SK-N-SH (cell line): ENCODE measurements around the gene CBX1.
A peak's percentile ranks its signal among the peaks of the same experiment; 100 is the strongest.

Source experiments
- CTCF ChIP-seq: fragments of 200-600 bp; sonication (generic); IDR thresholded peaks from 2 replicates; pipeline ENCODE4 v1.6.1; 2017; ENCODE audit warnings: antibody characterized with exemption, mild to moderate bottlenecking, moderate library complexity
- EP300 ChIP-seq, 2 experiments: IDR thresholded peaks; 2 replicates each; pipeline versions ENCODE4 v1.4.0 to v1.6.1; 2012; ENCODE audit warnings: borderline replicate concordance in 1 of 2, low read depth in 1 of 2, low read length in 1 of 2
- EZH2phosphoT487 ChIP-seq: fragments of 200-600 bp; sonication (generic); IDR thresholded peaks from 2 replicates; pipeline ENCODE4 v1.6.1; 2017; ENCODE audit warnings: low read depth, mixed run types, mild to moderate bottlenecking, antibody characterized with exemption, moderate library complexity, borderline replicate concordance
- FOXJ3 ChIP-seq: sonication (generic); formaldehyde crosslinking; IDR thresholded peaks from 2 replicates; pipeline ENCODE4 v1.5.1; 2020; ENCODE audit warnings: mild to moderate bottlenecking, missing genetic modification reagents
- MXI1 ChIP-seq: IDR thresholded peaks from 2 replicates; pipeline ENCODE4 v1.6.1; 2012; ENCODE audit warnings: mild to moderate bottlenecking, low read depth, low read length, improper control_type of control experiment
- NFIC ChIP-seq: IDR thresholded peaks from 2 replicates; pipeline ENCODE4 v1.4.0; 2012; ENCODE audit warnings: borderline replicate concordance
- POLR2AphosphoS5 ChIP-seq: IDR thresholded peaks from 2 replicates; pipeline ENCODE4 v1.6.1; 2012; ENCODE audit warnings: low read depth, low read length
- RAD21 ChIP-seq: IDR thresholded peaks from 2 replicates; pipeline ENCODE4 v1.6.1; 2012; ENCODE audit warnings: mild to moderate bottlenecking, low read length
- REST ChIP-seq: IDR thresholded peaks from 2 replicates; pipeline ENCODE4 v1.6.1; 2012; ENCODE audit warnings: mild to moderate bottlenecking, low read depth, low read length, moderate library complexity
- SMC3 ChIP-seq: IDR thresholded peaks from 2 replicates; pipeline ENCODE4 v1.6.1; 2012; ENCODE audit warnings: low read depth, low read length, improper control_type of control experiment
- ZBTB33 ChIP-seq: IDR thresholded peaks from 2 replicates; pipeline ENCODE4 v1.4.0; 2012; ENCODE audit warnings: low read depth, borderline replicate concordance

GRCh38 chr17:48068491-48068961 lies 32.8 kb downstream of the CBX1 start:
- TF ChIP-seq POLR2AphosphoS5 (no peak), CTCF (peak; percentile 62), MXI1 (no peak), RAD21 (0 out of 2 replicates have a peak, but pooled peaks have one; percentile 7), SMC3 (no peak), EP300 (IDR thresholded peaks at IDR 0.05; ENCODE audit: borderline replicate concordance in 1 of 2, low read depth in 1 of 2, low read length in 1 of 2) (no peak), NFIC (no peak), ZBTB33 (no peak), FOXJ3 (CRISPR knock-in tag) (no peak), REST (no peak), EZH2phosphoT487 (no peak)
